Mesenchymal stem cell (in vitro differentiated cells and primary cell): ENCODE results near the gene SERINC3.

Experiments used
- DNase-seq: peaks from one replicate; pipeline ENCODE4 v3.0.0-alpha.2; 2013
- H2AFZ ChIP-seq: one replicate; pipeline ENCODE4 v1.6.1; 2013; ENCODE audit warnings: low read depth, mild to moderate bottlenecking, control low read depth, inconsistent platforms, low read length, moderate library complexity
- H2AK5ac ChIP-seq: 2 replicates; pipeline ENCODE4 v1.6.1; 2013; ENCODE audit warnings: low read length, moderate library complexity, mild to moderate bottlenecking, inconsistent platforms; ENCODE audit not compliant: severe bottlenecking
- H2BK120ac ChIP-seq: one replicate; pipeline ENCODE4 v1.6.1; 2013; ENCODE audit warnings: low read depth, mild to moderate bottlenecking, inconsistent platforms, low read length, moderate library complexity
- H2BK12ac ChIP-seq, 2 experiments: one replicate each; pipeline ENCODE4 v1.6.1; 2013; ENCODE audit warnings: inconsistent platforms in 2 of 2, low read length in 2 of 2, mild to moderate bottlenecking in 2 of 2, moderate library complexity in 2 of 2, control low read depth in 1 of 2
- H2BK15ac ChIP-seq: one replicate; pipeline ENCODE4 v1.6.1; 2013; ENCODE audit warnings: mild to moderate bottlenecking, low read depth, inconsistent platforms; ENCODE audit not compliant: poor library complexity, severe bottlenecking
- H2BK5ac ChIP-seq: 2 replicates; pipeline ENCODE4 v1.6.1; 2013; ENCODE audit warnings: low read depth, mild to moderate bottlenecking, low read length, control low read depth, inconsistent platforms; ENCODE audit not compliant: poor library complexity, severe bottlenecking
- H3K14ac ChIP-seq, 2 experiments: one replicate each; pipeline ENCODE4 v1.6.1; 2013; ENCODE audit warnings: inconsistent platforms in 2 of 2, low read length in 2 of 2, control low read depth in 1 of 2, mild to moderate bottlenecking in 1 of 2, moderate library complexity in 1 of 2
- H3K18ac ChIP-seq, 2 experiments: one replicate each; pipeline ENCODE4 v1.6.1; 2013; ENCODE audit warnings: inconsistent platforms in 2 of 2, low read length in 2 of 2, control low read depth in 1 of 2, low read depth in 1 of 2, mild to moderate bottlenecking in 1 of 2
- H3K23ac ChIP-seq, 2 experiments: one replicate each; pipeline ENCODE4 v1.6.1; 2013; ENCODE audit warnings: inconsistent platforms in 2 of 2, low read length in 2 of 2, mild to moderate bottlenecking in 2 of 2, moderate library complexity in 2 of 2, control low read depth in 1 of 2
- H3K27ac ChIP-seq: 2 replicates; pipeline ENCODE4 v1.5.1; 2013; ENCODE audit warnings: mild to moderate bottlenecking, moderate library complexity, low read length, control low read depth, inconsistent platforms; ENCODE audit not compliant: poor library complexity, severe bottlenecking
- H3K27me3 ChIP-seq, 2 experiments: 2 replicates each; pipeline versions ENCODE4 v1.6.1 to v1.7.0; 2013; ENCODE audit warnings: low read length in 2 of 2, mild to moderate bottlenecking in 2 of 2, moderate library complexity in 2 of 2, control low read depth in 1 of 2, inconsistent platforms in 1 of 2; ENCODE audit not compliant: control insufficient read depth in 1 of 2, insufficient read depth in 1 of 2
- H3K36me3 ChIP-seq, 2 experiments: 2 replicates each; pipeline versions ENCODE4 v1.6.1 to v1.7.0; 2013; ENCODE audit warnings: low read length in 2 of 2, control low read depth in 1 of 2, inconsistent platforms in 1 of 2, low read depth in 1 of 2, mild to moderate bottlenecking in 1 of 2; ENCODE audit not compliant: insufficient read depth in 2 of 2, control insufficient read depth in 1 of 2
- H3K4ac ChIP-seq, 2 experiments: one replicate each; pipeline ENCODE4 v1.6.1; 2013; ENCODE audit warnings: inconsistent platforms in 2 of 2, low read length in 2 of 2, mild to moderate bottlenecking in 2 of 2, moderate library complexity in 2 of 2, control low read depth in 1 of 2, low read depth in 1 of 2
- H3K4me1 ChIP-seq: 2 replicates; pipeline ENCODE4 v1.6.1; 2013; ENCODE audit warnings: low read depth, low read length, control low read depth; ENCODE audit not compliant: control insufficient read depth, insufficient read depth
- H3K4me2 ChIP-seq: 2 replicates; pipeline ENCODE4 v1.6.1; 2013; ENCODE audit warnings: low read length, mild to moderate bottlenecking, inconsistent platforms; ENCODE audit not compliant: poor library complexity, severe bottlenecking
- H3K4me3 ChIP-seq, 2 experiments: 2 replicates each; pipeline versions ENCODE4 v1.5.1 to v1.7.0; 2013; ENCODE audit warnings: low read length in 2 of 2, mild to moderate bottlenecking in 2 of 2, control low read depth in 1 of 2, low read depth in 1 of 2; ENCODE audit not compliant: insufficient read depth in 1 of 2
- H3K79me1 ChIP-seq: replicated peaks from 2 replicates; pipeline ENCODE4 v1.6.1; 2013; ENCODE audit warnings: mild to moderate bottlenecking, control low read depth, low read length, inconsistent platforms; ENCODE audit not compliant: poor library complexity, severe bottlenecking
- H3K9ac ChIP-seq: 2 replicates; pipeline ENCODE4 v1.7.0; 2013; ENCODE audit warnings: mild to moderate bottlenecking, low read length, moderate library complexity
- H3K9me3 ChIP-seq: 2 replicates; pipeline ENCODE4 v1.7.0; 2013; ENCODE audit warnings: mild to moderate bottlenecking, low read length; ENCODE audit not compliant: control insufficient read depth
- H4K8ac ChIP-seq: one replicate; pipeline ENCODE4 v1.6.1; 2013; ENCODE audit warnings: inconsistent platforms, mild to moderate bottlenecking, low read length, moderate library complexity
- H4K91ac ChIP-seq: one replicate; pipeline ENCODE4 v1.6.1; 2013; ENCODE audit warnings: mild to moderate bottlenecking, low read length, inconsistent platforms
- WGBS: methylation state at CpG from one replicate; pipeline ENCODE4 v1.1.7; 2013; ENCODE audit warnings: mixed read lengths; 5-methylcytosine and 5-hydroxymethylcytosine counted together

The SERINC3 gene

GRCh38 chr20:44542890-44543289 is 21.0 kb upstream of the SERINC3 start:
- H2BK120ac ChIP-seq = no peak overlapping the region
- no peak overlapping the region for H2BK12ac ChIP-seq
- no peak for DNase-seq
- no peaks in the 10 kb centered on the region for H3K9me3 ChIP-seq
- no peak overlapping the region for H4K8ac ChIP-seq
- no peaks in the 10 kb centered on the region for H3K27me3 ChIP-seq
- no peak overlapping the region for H2BK5ac ChIP-seq
- no CpG with 5 or more reads among the region's 1 CpG for WGBS
- no peak overlapping the region for H3K18ac ChIP-seq
- no peak overlapping the region for H2BK15ac ChIP-seq
- H3K4me2 ChIP-seq = no peak overlapping the region
- no peak overlapping the region for H3K23ac ChIP-seq
- H2AFZ ChIP-seq = no peak overlapping the region
- no peak overlapping the region for H3K4ac ChIP-seq
- H3K79me1 ChIP-seq = peaks cover 28% of the 10 kb centered on the region
- H3K4me3 ChIP-seq = no peak overlapping the region
- H4K91ac ChIP-seq = no peak overlapping the region
- H3K36me3 ChIP-seq = no peaks in the 10 kb centered on the region
- H3K14ac ChIP-seq = no peak overlapping the region
- H3K27ac ChIP-seq = no peak overlapping the region
- H3K4me1 ChIP-seq = no peaks in the 10 kb centered on the region
- H2AK5ac ChIP-seq = no peak overlapping the region
- H3K9ac ChIP-seq = peak overlapping the region; percentile 41

- 95% methylated on average over 2 of the region's 4 CpGs for WGBS
- peaks cover 22% of the 10 kb centered on the region for H3K79me1 ChIP-seq
- no peak overlapping the region for H2AK5ac ChIP-seq
- no peaks in the 10 kb centered on the region for H3K27me3 ChIP-seq
- no peak overlapping the region for H3K4me2 ChIP-seq
- H3K23ac ChIP-seq = no peak overlapping the region
- H2BK15ac ChIP-seq = no peak overlapping the region
- peak overlapping the region; percentile 3 for H3K9ac ChIP-seq
- H3K4me3 ChIP-seq = peak overlapping the region in 1 of 2 experiments; percentile 24
- no peaks in the 10 kb centered on the region for H3K36me3 ChIP-seq
- no peak overlapping the region for H3K4ac ChIP-seq
- H2AFZ ChIP-seq = no peak overlapping the region
- H2BK120ac ChIP-seq = no peak overlapping the region
- no peak overlapping the region for H2BK12ac ChIP-seq
- H3K9me3 ChIP-seq = no peaks in the 10 kb centered on the region
- H3K27ac ChIP-seq = no peak overlapping the region
- no peaks in the 10 kb centered on the region for H3K4me1 ChIP-seq
- H4K8ac ChIP-seq = no peak overlapping the region
- no peak overlapping the region for H3K14ac ChIP-seq
- H2BK5ac ChIP-seq = no peak overlapping the region
- no peak overlapping the region for H4K91ac ChIP-seq
- no peak for DNase-seq
- no peak overlapping the region for H3K18ac ChIP-seq
Observed at GRCh38 chr20:44541992-44542391, 20.1 kb upstream of the SERINC3 start.

GRCh38 chr20:44540834-44541233 is 19.0 kb upstream of the SERINC3 start:
- no peak overlapping the region for H3K4me2 ChIP-seq
- no peak overlapping the region for H3K9ac ChIP-seq
- peaks cover 25% of the 10 kb centered on the region for H3K79me1 ChIP-seq
- no peak overlapping the region for H2BK12ac ChIP-seq
- H3K9me3 ChIP-seq = no peaks in the 10 kb centered on the region
- H3K4me3 ChIP-seq = peak overlapping the region in 1 of 2 experiments; percentile 15
- H3K4me1 ChIP-seq = no peaks in the 10 kb centered on the region
- no peak overlapping the region for H4K91ac ChIP-seq
- H2BK120ac ChIP-seq = no peak overlapping the region
- H2BK15ac ChIP-seq = no peak overlapping the region
- no peaks in the 10 kb centered on the region for H3K27me3 ChIP-seq
- H3K27ac ChIP-seq = no peak overlapping the region
- no peak overlapping the region for H4K8ac ChIP-seq
- no peak overlapping the region for H3K18ac ChIP-seq
- WGBS = 67% methylated on average over 6 of the region's 6 CpGs
- H2AFZ ChIP-seq = no peak overlapping the region
- H2AK5ac ChIP-seq = no peak overlapping the region
- H3K23ac ChIP-seq = no peak overlapping the region
- no peaks in the 10 kb centered on the region for H3K36me3 ChIP-seq
- H3K4ac ChIP-seq = no peak overlapping the region
- DNase-seq = peak; percentile 45
- no peak overlapping the region for H2BK5ac ChIP-seq
- no peak overlapping the region for H3K14ac ChIP-seq

GRCh38 chr20:44537993-44538392 is 16.1 kb upstream of the SERINC3 start:
- H2BK12ac ChIP-seq = no peak overlapping the region
- H3K4me3 ChIP-seq = no peak overlapping the region
- no peak overlapping the region for H4K8ac ChIP-seq
- no peak overlapping the region for H3K14ac ChIP-seq
- no peak overlapping the region for H3K27ac ChIP-seq
- WGBS = no CpG with 5 or more reads among the region's 1 CpG
- H4K91ac ChIP-seq = no peak overlapping the region
- H2AK5ac ChIP-seq = no peak overlapping the region
- H3K23ac ChIP-seq = no peak overlapping the region
- no peak for DNase-seq
- H3K27me3 ChIP-seq = no peaks in the 10 kb centered on the region
- H2BK120ac ChIP-seq = no peak overlapping the region
- H2BK5ac ChIP-seq = no peak overlapping the region
- no peak overlapping the region for H2BK15ac ChIP-seq
- H2AFZ ChIP-seq = no peak overlapping the region
- H3K4me1 ChIP-seq = no peaks in the 10 kb centered on the region
- H3K18ac ChIP-seq = no peak overlapping the region
- H3K9me3 ChIP-seq = no peaks in the 10 kb centered on the region
- no peaks in the 10 kb centered on the region for H3K36me3 ChIP-seq
- H3K4me2 ChIP-seq = no peak overlapping the region
- H3K9ac ChIP-seq = peak overlapping the region; percentile 17
- peaks cover 22% of the 10 kb centered on the region for H3K79me1 ChIP-seq
- H3K4ac ChIP-seq = no peak overlapping the region
